B cell (primary cell): ENCODE results near the gene HDHD5. TPM values are rescaled to one million over a fixed set of nuclear protein-coding genes. Genes with fewer than 3 reads are reported as not detected.

Source experiments
- ATAC-seq: fragments of 200-7000 bp; cut with Tn5 transposase; one replicate; pipeline ENCODE4 v1.10.0; 2021; ENCODE audit warnings: low read depth, mild to moderate bottlenecking, moderate number of reproducible peaks, moderate library complexity
- CTCF ChIA-PET: fragments of 350-600 bp; sonication (Branson Sonifier 250); formaldehyde crosslinking; loops from one replicate; lab custom pipeline; 2021; ENCODE audit warnings: antibody characterized with exemption, inconsistent platforms; lab: Charles Lee
- POLR2A ChIA-PET: fragments of 350-600 bp; sonication (Branson Sonifier 250); formaldehyde crosslinking; loops from one replicate; lab custom pipeline; 2021; ENCODE audit warnings: antibody characterized with exemption; lab: Charles Lee
- DNase-seq: peaks from one replicate; pipeline ENCODE4 v3.0.0; 2013
- H2AFZ ChIP-seq: 2 replicates; pipeline ENCODE4 v1.6.1; 2012; ENCODE audit warnings: mild to moderate bottlenecking, low read depth, low read length; ENCODE audit not compliant: insufficient read depth, poor library complexity, severe bottlenecking
- H3K27ac ChIP-seq, 2 donors: 1 replicate in 1 of 2; 2 replicates in 1 of 2; pipeline ENCODE4 v1.5.1; 2012 to 2013; ENCODE audit warnings: low read length in 2 of 2, mild to moderate bottlenecking in 2 of 2, moderate library complexity in 1 of 2
- H3K27me3 ChIP-seq, 4 experiments: fragments of 200-600 bp in 1 of 4; sonication (generic) in 1 of 4; replicated peaks in 1 of 4; 1 replicate in 2 of 4; 2 replicates in 2 of 4; pipeline versions ENCODE4 v1.6.1 to v1.7.0; 2013 to 2016; ENCODE audit warnings: low read length in 3 of 4, mild to moderate bottlenecking in 2 of 4, mixed read lengths in 1 of 4, moderate library complexity in 1 of 4; ENCODE audit not compliant: insufficient read depth in 4 of 4, control insufficient read depth in 3 of 4; ENCODE audit errors: control extremely low read depth in 1 of 4
- H3K36me3 ChIP-seq, 2 experiments: replicated peaks in 1 of 2; 1 replicate in 1 of 2; 2 replicates in 1 of 2; pipeline versions ENCODE4 v1.6.1 to v1.7.1; 2013; ENCODE audit warnings: low read length in 1 of 2; ENCODE audit not compliant: insufficient read depth in 2 of 2, control insufficient read depth in 1 of 2; ENCODE audit errors: control extremely low read depth in 1 of 2, extremely low read depth in 1 of 2
- H3K4me1 ChIP-seq, 2 donors: fragments of 200-600 bp in 1 of 2; sonication (generic) in 1 of 2; 1 replicate in 1 of 2; 2 replicates in 1 of 2; pipeline versions ENCODE4 v1.5.1 to v1.6.1; 2013 to 2017; ENCODE audit warnings: low read length in 2 of 2; ENCODE audit not compliant: control insufficient read depth in 2 of 2, insufficient read depth in 2 of 2
- H3K4me2 ChIP-seq: replicated peaks from 2 replicates; pipeline ENCODE3; 2012; ENCODE audit warnings: mild to moderate bottlenecking, low read depth, low read length; ENCODE audit not compliant: poor library complexity, severe bottlenecking
- H3K4me3 ChIP-seq, 5 experiments: fragments of 200-600 bp in 1 of 5; sonication (generic) in 1 of 5; 1 replicate in 3 of 5; 2 replicates in 2 of 5; pipeline versions ENCODE4 v1.5.1 to v1.7.0; 2011 to 2016; ENCODE audit warnings: low read length in 4 of 5, mild to moderate bottlenecking in 4 of 5, low read depth in 2 of 5, control low read depth in 1 of 5, moderate library complexity in 1 of 5; ENCODE audit not compliant: insufficient read depth in 1 of 5; ENCODE audit errors: control extremely low read depth in 1 of 5, extremely low read depth in 1 of 5
- H3K79me2 ChIP-seq: fragments of 200-600 bp; sonication (generic); one replicate; pipeline ENCODE4 v1.6.0; 2016; ENCODE audit warnings: low read length; ENCODE audit not compliant: control insufficient read depth, insufficient read depth
- H3K9ac ChIP-seq: fragments of 200-600 bp; sonication (generic); 2 replicates; pipeline ENCODE4 v1.6.1; 2017; ENCODE audit warnings: mild to moderate bottlenecking, low read length, moderate library complexity
- H3K9me3 ChIP-seq, 3 donors: one replicate each; pipeline versions ENCODE4 v1.6.1 to v1.7.1; 2013; ENCODE audit warnings: low read length in 2 of 3; ENCODE audit not compliant: control insufficient read depth in 2 of 3, insufficient read depth in 1 of 3; ENCODE audit errors: control extremely low read depth in 1 of 3
- H4K20me1 ChIP-seq: 2 replicates; pipeline ENCODE4 v1.6.0; 2012; ENCODE audit warnings: mild to moderate bottlenecking, low read length; ENCODE audit not compliant: insufficient read depth, control insufficient read depth, poor library complexity, severe bottlenecking
- H3K27ac Mint-ChIP-seq: one replicate; pipeline ENCODE4 v1.8.0; 2021; ENCODE audit warnings: mixed read lengths
- H3K27me3 Mint-ChIP-seq: one replicate; pipeline ENCODE4 v1.8.0; 2021; ENCODE audit warnings: mixed read lengths
- H3K4me1 Mint-ChIP-seq: one replicate; pipeline ENCODE4 v1.8.0; 2021; ENCODE audit warnings: mixed read lengths
- H3K4me3 Mint-ChIP-seq: one replicate; pipeline ENCODE4 v1.8.0; 2021; ENCODE audit warnings: mixed read lengths
- H3K9me3 Mint-ChIP-seq: one replicate; pipeline ENCODE4 v1.8.0; 2022; ENCODE audit warnings: mixed read lengths; ENCODE audit not compliant: insufficient read depth
- EZH2 ChIP-seq: IDR thresholded peaks from 2 replicates; pipeline ENCODE4 v1.6.1; 2012; ENCODE audit warnings: borderline replicate concordance, low read depth, mild to moderate bottlenecking, moderate library complexity, low read length; ENCODE audit not compliant: insufficient read depth, poor library complexity, severe bottlenecking
- WGBS: methylation state at CpG from one replicate; pipeline ENCODE4 v1.1.5; 2013; ENCODE audit warnings: missing lambda C conversion rate; ENCODE audit not compliant: insufficient coverage; 5-methylcytosine and 5-hydroxymethylcytosine counted together
- intact Hi-C: fragments of 100-400 bp; cut with micrococcal nuclease; formaldehyde crosslinking; loops from one replicate; pipeline ENCODE4 v1.10.0; 2022
- polyA plus RNA-seq: library from polyadenylated mRNA; depleted of rRNA; stranded (reverse); fragments of >200 nt; gene quantifications from 2 replicates; pipeline ENCODE4 v1.2.3, GENCODE V29; 2012
- total RNA-seq, 2 donors: library from RNA; stranded (reverse); fragments of 120-200 nt in 1 of 2; gene quantifications; 1 replicate in 1 of 2; 2 replicates in 1 of 2; pipeline versions ENCODE4 v1.2.3 to v1.2.4, GENCODE V29; 2013 to 2022
- TF ChIP-seq, protein P1 (sequence below): fragments of 200-600 bp; IDR thresholded peaks from one replicate; pipeline ENCODE4 v1.8.0; 2022; ENCODE audit warnings: antibody characterized with exemption, mild to moderate bottlenecking

The HDHD5 gene
- total and polyA plus RNA-seq, 2 donors (not counting 1 experiment from before 2014, with no cell fraction given): 17.7 to 37.7 TPM

DNA sequence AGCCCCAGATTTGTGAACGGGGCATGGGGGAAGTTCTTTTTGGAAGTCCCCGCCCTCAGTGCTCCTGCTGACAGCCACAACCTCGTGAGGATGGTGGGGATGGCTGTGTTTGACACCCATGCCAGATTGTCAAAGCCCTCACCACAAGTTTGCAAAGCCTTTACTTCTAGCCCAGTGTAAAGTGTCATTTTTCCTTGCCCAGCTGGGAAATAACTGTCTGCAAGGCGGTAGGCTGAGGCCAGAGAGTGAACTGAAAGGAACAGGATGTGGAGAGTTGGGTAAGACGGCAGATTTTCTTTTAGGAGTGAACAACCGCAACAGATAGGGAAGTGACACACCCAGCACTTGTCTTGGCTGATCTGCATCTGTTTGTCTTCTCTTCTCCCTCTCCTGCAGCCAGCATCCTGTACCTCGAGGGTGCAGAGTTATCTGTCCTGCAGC lies 60.7 kb downstream of the HDHD5 start:
- H3K79me2 ChIP-seq: peaks cover 27% of the 10 kb centered on the region
- Mint-ChIP-seq H3K27ac (peak overlapping the region; percentile 46), H3K9me3 (no peaks in the 10 kb centered on the region), H3K27me3 (no peaks in the 10 kb centered on the region), H3K4me3 (peak overlapping the region; percentile 47), H3K4me1 (peaks cover 25% of the 10 kb centered on the region)
- WGBS: 3% methylated on average over 5 of the region's 7 CpGs
- H3K4me2 ChIP-seq: peak overlapping the region; percentile 42
- peaks cover 32% of the 10 kb centered on the region for H4K20me1 ChIP-seq
- ATAC-seq (peak; percentile 41), DNase-seq (peak; percentile 40)
- peaks cover 1 to 46% of the 10 kb centered on the region in 2 experiments for H3K36me3 ChIP-seq
- no peaks in the 10 kb centered on the region for H3K27me3 ChIP-seq
- intact Hi-C loops: no loop called here
- TF ChIP-seq EZH2: no peak
- TF ChIP-seq, protein P1, sequence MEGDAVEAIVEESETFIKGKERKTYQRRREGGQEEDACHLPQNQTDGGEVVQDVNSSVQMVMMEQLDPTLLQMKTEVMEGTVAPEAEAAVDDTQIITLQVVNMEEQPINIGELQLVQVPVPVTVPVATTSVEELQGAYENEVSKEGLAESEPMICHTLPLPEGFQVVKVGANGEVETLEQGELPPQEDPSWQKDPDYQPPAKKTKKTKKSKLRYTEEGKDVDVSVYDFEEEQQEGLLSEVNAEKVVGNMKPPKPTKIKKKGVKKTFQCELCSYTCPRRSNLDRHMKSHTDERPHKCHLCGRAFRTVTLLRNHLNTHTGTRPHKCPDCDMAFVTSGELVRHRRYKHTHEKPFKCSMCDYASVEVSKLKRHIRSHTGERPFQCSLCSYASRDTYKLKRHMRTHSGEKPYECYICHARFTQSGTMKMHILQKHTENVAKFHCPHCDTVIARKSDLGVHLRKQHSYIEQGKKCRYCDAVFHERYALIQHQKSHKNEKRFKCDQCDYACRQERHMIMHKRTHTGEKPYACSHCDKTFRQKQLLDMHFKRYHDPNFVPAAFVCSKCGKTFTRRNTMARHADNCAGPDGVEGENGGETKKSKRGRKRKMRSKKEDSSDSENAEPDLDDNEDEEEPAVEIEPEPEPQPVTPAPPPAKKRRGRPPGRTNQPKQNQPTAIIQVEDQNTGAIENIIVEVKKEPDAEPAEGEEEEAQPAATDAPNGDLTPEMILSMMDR: no peak
- no peaks in the 10 kb centered on the region for H3K9me3 ChIP-seq
- H2AFZ ChIP-seq: no peak overlapping the region
- H3K4me3 ChIP-seq: no peak overlapping the region
- ChIA-PET CTCF (interaction anchor here (0.6 kb wide), 1 partner anchor 37 kb away, joined by 3 read pairs; no protein-coding TSS in a partner anchor), POLR2A (no interaction called here)
- peaks cover 23 to 26% of the 10 kb centered on the region in 2 donors for H3K4me1 ChIP-seq
- no peak overlapping the region for H3K27ac ChIP-seq
- no peak overlapping the region for H3K9ac ChIP-seq

DNA sequence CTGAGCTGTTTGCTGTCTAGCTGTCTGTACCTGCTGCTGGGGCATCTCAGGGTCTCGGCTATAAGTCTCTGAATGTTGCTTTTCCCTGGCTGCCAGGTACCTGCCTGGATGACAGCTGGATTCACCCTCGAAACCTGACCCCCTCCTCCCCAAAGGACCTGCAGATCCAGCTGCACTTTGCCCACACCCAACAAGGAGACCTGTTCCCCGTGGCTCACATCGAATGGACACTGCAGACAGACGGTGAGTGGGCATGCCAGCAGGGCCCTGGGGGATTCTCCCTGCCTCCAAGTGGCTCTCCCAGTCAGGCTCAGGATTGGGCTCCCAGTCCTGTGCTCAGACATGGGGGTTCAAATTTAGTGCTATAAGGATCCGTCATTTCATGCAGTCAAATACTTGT lies 61.4 kb downstream of the HDHD5 start:
- 98% methylated on average over 5 of the region's 6 CpGs for WGBS
- H3K4me1 Mint-ChIP-seq: peaks cover 25% of the 10 kb centered on the region

More for the DNA sequence above, 61.4 kb downstream of the HDHD5 start:
- Histone ChIP-seq H3K4me3 (no peak overlapping the region), H3K4me2 (peak overlapping the region; percentile 42), H4K20me1 (peaks cover 32% of the 10 kb centered on the region), H3K27me3 (no peaks in the 10 kb centered on the region), H3K36me3 (peaks cover 1 to 40% of the 10 kb centered on the region in 2 experiments), H3K9me3 (no peaks in the 10 kb centered on the region), H3K79me2 (peaks cover 33% of the 10 kb centered on the region), H3K27ac (no peak overlapping the region), H2AFZ (no peak overlapping the region), H3K4me1 (peaks cover 23 to 26% of the 10 kb centered on the region in 2 donors), H3K9ac (no peak overlapping the region)
- no peak for TF ChIP-seq EZH2
- TF ChIP-seq, protein P1: no peak
- CTCF ChIA-PET: no interaction called here
- intact Hi-C loops: no loop called here
- H3K9me3 Mint-ChIP-seq: no peaks in the 10 kb centered on the region
- no peak overlapping the region for H3K4me3 Mint-ChIP-seq
- no peak overlapping the region for H3K27ac Mint-ChIP-seq
- POLR2A ChIA-PET: no interaction called here
- ATAC-seq: no peak
- H3K27me3 Mint-ChIP-seq: no peaks in the 10 kb centered on the region
- DNase-seq: no peak
